ENCODE results near the gene SMIM9. TPM values are rescaled to one million over a fixed set of nuclear protein-coding genes. Genes with fewer than 3 reads are reported as not detected.

SMIM9 gene
- total and polyA plus RNA-seq, 8 donors, result not detected

DNA sequence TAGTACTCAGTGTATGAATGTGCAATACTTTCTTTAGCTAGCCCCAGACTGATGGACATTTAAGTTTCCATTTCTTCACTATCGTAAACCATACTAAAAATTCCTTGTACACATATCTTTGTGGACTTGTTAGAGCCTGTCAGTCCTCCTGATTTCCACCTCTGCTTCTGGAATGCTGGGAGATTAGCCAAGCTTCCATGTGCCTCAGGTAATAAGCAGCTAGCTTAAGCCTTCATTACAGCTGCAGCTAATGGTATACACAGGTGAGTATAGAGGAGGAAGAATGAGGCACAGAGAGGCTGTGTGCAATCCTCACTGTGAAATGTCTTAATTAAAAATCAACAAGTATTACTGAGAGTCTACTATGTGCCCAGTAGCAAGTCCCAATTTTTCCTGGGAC is 9.8 kb downstream of the SMIM9 start:
- 63 to 89% (median 84%) methylated on average over 1 of the region's 1 CpG for WGBS, 5 donors
- no peak overlapping the region for H3K27ac ChIP-seq

DNA sequence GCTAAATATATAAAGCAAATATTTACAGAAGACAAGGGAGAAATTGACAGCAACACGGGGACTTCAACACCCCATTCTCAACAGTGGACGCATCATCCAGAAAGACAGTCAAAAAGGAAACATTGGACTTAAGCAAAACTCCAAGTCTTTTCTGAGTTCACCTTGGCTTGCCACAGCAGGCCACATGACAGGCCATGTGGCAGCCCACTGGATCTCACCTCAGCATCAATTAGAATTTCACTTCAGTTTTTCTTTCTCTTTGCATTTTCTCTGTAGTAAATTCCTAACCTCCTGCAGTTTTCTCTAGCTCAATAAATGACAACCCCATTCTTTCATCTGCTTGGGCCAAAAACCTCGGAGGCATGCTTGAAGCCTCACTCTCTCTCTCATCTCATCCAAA is 12.4 kb downstream of the SMIM9 start:
- Histone ChIP-seq H3K9me3 (no peaks in the 10 kb centered on the region), H3K4me3 (no peak overlapping the region), H3K27me3 (no peaks in the 10 kb centered on the region), H3K36me3 (no peaks in the 10 kb centered on the region), H3K27ac (no peak overlapping the region), H3K4me1 (no peaks in the 10 kb centered on the region)
- WGBS, 5 donors, result 54 to 75% (median 66%) methylated on average over 3 of the region's 3 CpGs
- no peak for DNase-seq
- TF ChIP-seq EP300 (IDR thresholded peaks at IDR 0.05) (no peak), POLR2A (IDR thresholded peaks at IDR 0.05) (no peak), POLR2AphosphoS5 (IDR thresholded peaks at IDR 0.05) (no peak)
- TF ChIP-seq, protein P1, sequence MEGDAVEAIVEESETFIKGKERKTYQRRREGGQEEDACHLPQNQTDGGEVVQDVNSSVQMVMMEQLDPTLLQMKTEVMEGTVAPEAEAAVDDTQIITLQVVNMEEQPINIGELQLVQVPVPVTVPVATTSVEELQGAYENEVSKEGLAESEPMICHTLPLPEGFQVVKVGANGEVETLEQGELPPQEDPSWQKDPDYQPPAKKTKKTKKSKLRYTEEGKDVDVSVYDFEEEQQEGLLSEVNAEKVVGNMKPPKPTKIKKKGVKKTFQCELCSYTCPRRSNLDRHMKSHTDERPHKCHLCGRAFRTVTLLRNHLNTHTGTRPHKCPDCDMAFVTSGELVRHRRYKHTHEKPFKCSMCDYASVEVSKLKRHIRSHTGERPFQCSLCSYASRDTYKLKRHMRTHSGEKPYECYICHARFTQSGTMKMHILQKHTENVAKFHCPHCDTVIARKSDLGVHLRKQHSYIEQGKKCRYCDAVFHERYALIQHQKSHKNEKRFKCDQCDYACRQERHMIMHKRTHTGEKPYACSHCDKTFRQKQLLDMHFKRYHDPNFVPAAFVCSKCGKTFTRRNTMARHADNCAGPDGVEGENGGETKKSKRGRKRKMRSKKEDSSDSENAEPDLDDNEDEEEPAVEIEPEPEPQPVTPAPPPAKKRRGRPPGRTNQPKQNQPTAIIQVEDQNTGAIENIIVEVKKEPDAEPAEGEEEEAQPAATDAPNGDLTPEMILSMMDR (IDR thresholded peaks at IDR 0.05), result no peak
- intact Hi-C loops (cut with DNase I; ENCODE audit: low total_unique reads), result no loop called here

More for the DNA sequence above, 9.8 kb downstream of the SMIM9 start:
- Histone ChIP-seq H3K36me3 (no peaks in the 10 kb centered on the region), H3K9me3 (no peaks in the 10 kb centered on the region), H3K4me1 (no peaks in the 10 kb centered on the region), H3K4me3 (no peak overlapping the region), H3K27me3 (no peaks in the 10 kb centered on the region)
- intact Hi-C loops (cut with DNase I; ENCODE audit: low total_unique reads), result no loop called here
- TF ChIP-seq POLR2A (IDR thresholded peaks at IDR 0.05), result no peak
- TF ChIP-seq, protein P1 (IDR thresholded peaks at IDR 0.05), result no peak
- TF ChIP-seq POLR2AphosphoS5 (IDR thresholded peaks at IDR 0.05), result no peak
- no peak for TF ChIP-seq EP300 (IDR thresholded peaks at IDR 0.05)
- DNase-seq, result no peak

DNA sequence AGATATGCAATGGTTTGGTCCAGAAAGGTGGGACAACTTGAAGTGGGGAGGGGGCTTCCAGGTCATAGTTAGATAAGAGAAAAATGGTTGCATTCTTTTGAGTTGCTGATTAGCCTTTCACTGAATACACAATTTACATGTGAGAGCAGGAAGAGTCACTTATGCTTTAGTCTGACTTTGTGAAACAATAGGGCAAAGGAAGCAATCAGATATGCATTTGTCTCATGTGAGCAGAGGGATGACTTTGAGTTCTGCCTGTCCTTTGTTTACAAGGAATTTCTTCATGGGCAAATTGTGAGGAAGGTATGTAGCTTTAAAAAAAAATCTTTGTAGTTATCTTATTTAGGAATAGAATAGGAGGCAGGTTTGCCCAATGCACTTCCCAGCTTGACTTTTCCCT is 12.9 kb downstream of the SMIM9 start:
- Histone ChIP-seq H3K27me3 (no peaks in the 10 kb centered on the region), H3K36me3 (no peaks in the 10 kb centered on the region), H3K27ac (no peak overlapping the region), H3K4me3 (no peak overlapping the region), H3K9me3 (no peaks in the 10 kb centered on the region), H3K4me1 (no peaks in the 10 kb centered on the region)
- no peak for TF ChIP-seq POLR2AphosphoS5 (IDR thresholded peaks at IDR 0.05)
- no peak for TF ChIP-seq POLR2A (IDR thresholded peaks at IDR 0.05)
- TF ChIP-seq EP300 (IDR thresholded peaks at IDR 0.05), result no peak
- TF ChIP-seq, protein P1 (IDR thresholded peaks at IDR 0.05), result no peak
- intact Hi-C loops (cut with DNase I; ENCODE audit: low total_unique reads), result no loop called here
- DNase-seq, result no peak

DNA sequence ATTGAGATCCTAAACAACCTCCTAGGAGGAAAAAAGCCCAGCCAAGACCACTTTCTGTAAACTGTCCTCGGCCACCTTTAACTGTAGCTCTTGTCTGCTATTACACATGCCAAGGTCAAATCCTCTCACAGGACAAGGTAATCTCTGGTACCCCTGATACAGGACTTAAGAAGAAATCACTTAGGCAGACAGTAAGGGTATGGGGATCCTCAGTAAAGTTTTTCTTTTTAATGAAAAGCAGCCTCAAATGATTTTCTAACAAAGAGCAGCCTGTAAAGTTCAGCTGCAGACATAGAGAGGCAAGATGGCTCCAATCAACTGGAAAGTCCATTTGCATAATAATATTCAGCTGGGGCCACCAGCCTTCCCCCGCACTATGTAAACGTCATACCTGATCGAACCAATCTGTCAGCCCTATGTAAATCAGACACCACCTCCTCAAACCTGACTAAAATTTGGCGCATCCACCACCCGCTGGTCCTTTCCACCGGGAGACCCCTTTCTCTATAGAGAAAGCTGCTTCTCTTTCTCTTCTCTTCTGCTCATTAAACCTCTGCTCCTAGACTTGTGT is 14.6 kb downstream of the SMIM9 start:
- H3K27ac ChIP-seq, result no peak overlapping the region
- no peak for DNase-seq
- no peaks in the 10 kb centered on the region for H3K36me3 ChIP-seq

More for the DNA sequence above, 14.6 kb downstream of the SMIM9 start:
- H3K4me1 ChIP-seq, result no peaks in the 10 kb centered on the region
- TF ChIP-seq, protein P1 (IDR thresholded peaks at IDR 0.05), result no peak
- no peak for TF ChIP-seq POLR2AphosphoS5 (IDR thresholded peaks at IDR 0.05)
- TF ChIP-seq POLR2A (IDR thresholded peaks at IDR 0.05), result no peak
- TF ChIP-seq EP300 (IDR thresholded peaks at IDR 0.05), result no peak
- 67 to 88% (median 84%) methylated on average over 7 of the region's 7 CpGs for WGBS, 5 donors
- H3K9me3 ChIP-seq, result no peaks in the 10 kb centered on the region
- intact Hi-C loops (cut with DNase I; ENCODE audit: low total_unique reads), result no loop called here
- H3K4me3 ChIP-seq, result no peak overlapping the region
- no peaks in the 10 kb centered on the region for H3K27me3 ChIP-seq

Data from stomach (tissue), 9 donors.